Right atrium auricular region (tissue), 2 donors: ENCODE results near the gene RFX1. TPM values are rescaled to one million over a fixed set of nuclear protein-coding genes. Genes with fewer than 3 reads are reported as not detected.

ENCODE experiments used
- DNase-seq: peaks from one replicate; pipeline ENCODE4 v3.0.0-alpha.2; 2019; ENCODE audit warnings: low spot score
- H3K27ac ChIP-seq, 2 donors: fragments of 200-600 bp; sonication (generic); 1 replicate in 1 of 2; 2 replicates in 1 of 2; pipeline ENCODE4 v1.5.1; 2016 to 2019
- H3K27me3 ChIP-seq, 2 donors: fragments of 200-600 bp; sonication (generic); one replicate each; pipeline versions ENCODE4 v1.5.1 to v1.6.0; 2017 to 2019
- H3K36me3 ChIP-seq: fragments of 200-600 bp; sonication (generic); one replicate; pipeline ENCODE4 v1.5.1; 2016
- H3K4me1 ChIP-seq, 2 donors: fragments of 200-600 bp; sonication (generic); one replicate each; pipeline versions ENCODE4 v1.5.1 to v1.6.0; 2017 to 2019
- H3K4me3 ChIP-seq, 2 donors: fragments of 200-600 bp; sonication (generic); 1 replicate in 1 of 2; 2 replicates in 1 of 2; pipeline ENCODE4 v1.5.1; 2017 to 2019; ENCODE audit warnings: mild to moderate bottlenecking in 1 of 2, moderate library complexity in 1 of 2
- H3K9me3 ChIP-seq, 2 donors: fragments of 200-600 bp; sonication (generic); one replicate each; pipeline ENCODE4 v1.5.1; 2019
- total RNA-seq, 2 donors: library from RNA; depleted of rRNA; stranded (reverse); fragments of >200 nt; gene quantifications; one replicate each; pipeline ENCODE4 v1.1.0, GENCODE V29; 2016
- TF ChIP-seq, protein P1 (sequence below), 2 donors: fragments of 200-600 bp; sonication (generic); IDR thresholded peaks; one replicate each; pipeline ENCODE4 v1.5.1; 2019; ENCODE audit warnings: antibody characterized with exemption in 2 of 2

RFX1 gene
- total RNA-seq, 2 donors from 2014 or later: 3.2 to 5.2 TPM

DNA sequence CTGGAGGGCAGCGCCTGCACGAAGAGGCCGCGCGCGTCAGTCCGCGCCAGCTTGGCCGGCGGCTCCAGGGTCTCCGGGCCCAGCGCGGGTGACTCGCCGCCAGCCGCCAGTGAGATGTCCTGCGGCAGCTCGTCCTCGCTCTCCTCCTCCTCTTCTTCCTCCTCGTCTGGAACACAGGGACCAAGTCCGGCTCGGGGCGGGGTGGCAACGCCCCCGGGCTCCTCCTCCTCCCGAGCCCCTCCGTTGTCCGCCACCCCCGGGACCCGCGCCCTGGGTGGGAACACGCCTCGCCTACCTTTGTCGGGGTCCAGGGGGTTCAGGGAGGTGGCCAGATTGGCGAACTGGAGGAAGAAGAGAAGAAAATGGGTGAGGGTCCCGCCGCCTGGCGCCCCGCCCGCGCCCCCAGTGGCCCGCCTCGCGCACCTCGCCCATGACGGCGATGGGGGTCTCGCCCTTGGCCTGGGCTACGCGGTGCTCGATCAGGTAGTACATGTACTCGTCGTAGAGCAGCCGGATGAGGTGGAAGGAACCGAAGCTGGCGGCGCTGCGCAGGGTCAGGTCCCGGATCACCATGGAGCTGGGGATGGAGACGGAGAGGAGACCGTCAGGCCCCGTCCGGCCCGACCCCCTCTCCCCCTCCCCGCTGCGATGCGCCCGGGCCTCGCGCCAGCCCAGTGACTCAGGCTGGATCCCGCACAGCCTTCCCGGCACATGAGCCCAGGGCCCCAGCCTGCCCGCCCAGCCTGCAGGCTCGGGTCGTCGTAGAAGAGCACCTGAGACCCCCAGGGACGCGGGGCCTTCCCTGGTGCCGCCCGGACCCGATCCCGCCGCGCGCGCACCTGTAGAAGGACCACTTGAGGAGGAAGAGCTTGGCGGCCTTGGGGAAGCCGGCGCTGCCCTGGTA, 43.2 kb downstream of the RFX1 start:
- Histone ChIP-seq H3K4me1 (peaks cover 0 to 3% of the 10 kb centered on the region in 2 donors), H3K27me3 (no peaks in the 10 kb centered on the region), H3K27ac (peak overlapping the region in 1 of 2 donors; percentile 16), H3K9me3 (no peaks in the 10 kb centered on the region), H3K4me3 (peak overlapping the region in 1 of 2 donors; percentile 37), H3K36me3 (peaks cover 55% of the 10 kb centered on the region)
- TF ChIP-seq, protein P1, sequence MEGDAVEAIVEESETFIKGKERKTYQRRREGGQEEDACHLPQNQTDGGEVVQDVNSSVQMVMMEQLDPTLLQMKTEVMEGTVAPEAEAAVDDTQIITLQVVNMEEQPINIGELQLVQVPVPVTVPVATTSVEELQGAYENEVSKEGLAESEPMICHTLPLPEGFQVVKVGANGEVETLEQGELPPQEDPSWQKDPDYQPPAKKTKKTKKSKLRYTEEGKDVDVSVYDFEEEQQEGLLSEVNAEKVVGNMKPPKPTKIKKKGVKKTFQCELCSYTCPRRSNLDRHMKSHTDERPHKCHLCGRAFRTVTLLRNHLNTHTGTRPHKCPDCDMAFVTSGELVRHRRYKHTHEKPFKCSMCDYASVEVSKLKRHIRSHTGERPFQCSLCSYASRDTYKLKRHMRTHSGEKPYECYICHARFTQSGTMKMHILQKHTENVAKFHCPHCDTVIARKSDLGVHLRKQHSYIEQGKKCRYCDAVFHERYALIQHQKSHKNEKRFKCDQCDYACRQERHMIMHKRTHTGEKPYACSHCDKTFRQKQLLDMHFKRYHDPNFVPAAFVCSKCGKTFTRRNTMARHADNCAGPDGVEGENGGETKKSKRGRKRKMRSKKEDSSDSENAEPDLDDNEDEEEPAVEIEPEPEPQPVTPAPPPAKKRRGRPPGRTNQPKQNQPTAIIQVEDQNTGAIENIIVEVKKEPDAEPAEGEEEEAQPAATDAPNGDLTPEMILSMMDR (IDR thresholded peaks at IDR 0.05): no peak
- DNase-seq: no peak

DNA sequence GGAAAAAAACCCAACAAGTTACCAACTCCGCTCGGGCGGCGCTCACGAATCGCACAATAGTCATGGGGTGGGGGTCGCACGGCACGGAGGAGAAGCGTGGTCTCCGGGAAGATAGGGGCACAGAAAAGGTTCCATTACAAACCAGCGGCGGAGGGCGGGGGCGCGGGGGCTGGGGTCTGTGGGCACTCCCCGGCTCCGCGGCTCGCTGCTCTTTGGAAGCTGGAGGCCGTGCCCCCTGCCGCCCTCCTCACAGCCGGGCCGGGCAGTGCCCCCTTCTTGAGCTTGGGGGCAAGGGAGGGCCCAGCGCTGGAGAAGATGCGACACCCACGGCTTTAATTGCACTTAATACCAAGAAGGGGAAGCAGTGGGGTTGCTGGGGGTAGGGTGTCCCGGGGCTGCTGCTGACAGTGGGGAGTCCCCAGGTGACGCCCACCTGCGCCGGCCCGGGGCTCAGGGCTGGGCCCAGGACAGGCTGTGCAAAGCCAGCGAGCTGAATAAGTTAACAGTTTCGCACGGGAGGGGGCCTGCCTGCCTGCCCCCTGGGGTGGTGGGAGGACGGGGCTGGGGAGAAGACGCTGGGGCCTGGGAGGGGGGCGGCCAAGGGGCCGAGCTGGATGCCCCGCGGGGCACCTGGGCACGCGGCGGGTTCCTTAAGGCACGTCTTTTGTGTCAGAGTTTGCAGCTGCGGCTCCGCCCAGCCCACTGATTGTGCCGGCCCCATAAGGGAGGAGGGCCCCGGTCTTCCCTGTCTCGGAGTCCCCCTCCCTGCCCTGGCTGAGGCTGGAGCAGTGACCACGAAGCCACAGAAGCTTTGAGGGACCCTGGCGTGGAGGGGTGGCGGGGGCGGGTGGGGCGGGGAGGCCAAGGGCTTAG, 44.1 kb downstream of the RFX1 start:
- Histone ChIP-seq H3K9me3 (no peaks in the 10 kb centered on the region), H3K36me3 (peaks cover 50% of the 10 kb centered on the region), H3K27me3 (no peaks in the 10 kb centered on the region), H3K27ac (no peak overlapping the region), H3K4me3 (peak overlapping the region in 1 of 2 donors; percentile 37), H3K4me1 (peaks cover 0 to 12% of the 10 kb centered on the region in 2 donors)
- TF ChIP-seq, protein P1 (IDR thresholded peaks at IDR 0.05): no peak
- DNase-seq: no peak

DNA sequence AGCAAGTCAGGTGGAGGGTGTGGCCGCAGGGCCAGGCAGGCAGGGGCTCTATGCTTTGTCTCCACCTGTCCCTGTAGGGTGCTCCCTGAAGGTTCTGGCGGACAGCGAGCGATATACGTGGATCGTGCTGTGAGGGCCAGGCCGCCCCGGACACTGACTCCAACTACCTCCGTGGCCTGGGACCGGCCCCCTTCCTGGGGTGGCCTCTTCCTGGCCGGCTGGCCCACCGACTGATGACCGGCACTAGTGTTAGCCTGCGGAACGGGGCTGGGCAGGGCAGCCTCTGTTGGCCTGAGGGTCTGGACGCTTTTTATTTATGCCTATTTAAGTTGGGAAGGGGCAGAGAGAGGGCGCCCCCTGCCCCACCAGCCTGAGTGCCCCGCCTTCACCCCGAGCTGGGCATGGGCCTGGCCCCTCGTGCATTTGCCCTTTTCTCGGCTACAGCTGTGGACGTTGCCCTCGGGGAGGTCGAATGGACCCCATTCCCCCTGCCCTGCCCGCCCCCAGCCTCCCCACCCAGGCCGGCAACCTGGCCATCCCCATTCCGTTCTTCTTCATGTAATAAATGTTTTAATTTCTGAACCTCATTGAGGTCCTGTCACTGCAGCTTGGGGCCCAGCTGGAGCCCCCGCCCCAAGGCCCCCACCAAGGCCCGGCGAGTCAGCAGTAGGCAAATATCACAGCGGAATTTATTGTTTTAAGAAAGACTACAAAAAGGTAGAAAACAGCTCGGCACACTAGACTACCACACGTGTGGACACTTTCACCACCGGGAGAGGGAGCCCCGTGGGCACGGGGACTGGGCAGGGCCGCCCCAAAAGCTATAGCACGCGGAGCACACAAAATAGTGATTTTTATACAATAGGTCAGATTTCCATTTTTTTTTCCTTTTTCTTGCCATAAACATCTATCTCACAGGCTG, 45.0 kb downstream of the RFX1 start:
- TF ChIP-seq, protein P1 (IDR thresholded peaks at IDR 0.05): no peak
- Histone ChIP-seq H3K27me3 (no peaks in the 10 kb centered on the region), H3K36me3 (peaks cover 50% of the 10 kb centered on the region), H3K4me3 (no peak overlapping the region), H3K27ac (no peak overlapping the region), H3K9me3 (no peaks in the 10 kb centered on the region), H3K4me1 (peaks cover 0 to 19% of the 10 kb centered on the region in 2 donors)
- no peak for DNase-seq

DNA sequence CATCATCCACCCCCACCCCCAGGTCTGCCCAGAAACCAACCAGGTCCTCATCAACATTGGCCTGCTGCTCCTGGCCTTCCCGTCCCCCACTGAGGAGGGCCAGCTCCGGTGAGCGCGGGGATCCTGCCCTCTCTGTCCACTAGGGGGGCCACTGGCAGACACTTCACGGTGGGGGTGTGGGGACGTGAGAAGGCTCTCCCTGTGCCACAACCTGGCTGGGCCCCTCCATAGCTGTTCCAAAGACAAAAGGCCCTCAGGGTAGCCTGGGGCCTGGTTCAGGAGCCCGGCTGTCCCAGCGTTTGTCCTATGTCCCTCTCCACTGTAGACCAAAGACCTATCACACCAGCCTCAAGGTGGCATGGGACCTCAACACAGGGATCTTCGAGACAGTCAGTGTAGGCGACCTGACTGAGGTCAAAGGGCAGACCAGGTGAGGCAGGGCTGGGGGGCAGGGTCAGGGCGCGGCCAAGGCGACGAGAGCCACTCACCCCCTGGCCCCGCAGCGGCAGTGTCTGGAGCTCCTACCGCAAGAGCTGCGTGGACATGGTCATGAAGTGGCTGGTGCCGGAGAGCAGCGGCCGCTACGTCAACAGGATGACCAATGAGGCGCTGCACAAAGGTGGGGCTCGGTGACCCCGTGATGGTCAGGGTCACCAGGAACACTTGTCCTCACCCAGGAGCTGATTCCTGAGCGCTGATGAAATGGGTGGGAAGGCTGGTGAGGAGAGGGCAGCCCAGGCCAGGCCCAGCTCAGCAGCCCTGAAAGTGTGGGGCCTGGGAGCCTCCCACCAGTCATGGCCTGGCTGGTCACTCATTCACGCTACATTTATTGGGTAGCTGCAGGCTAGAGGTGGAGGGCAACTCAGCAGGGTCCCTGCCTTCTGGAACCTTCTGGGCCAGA, 45.9 kb downstream of the RFX1 start:
- H3K36me3 ChIP-seq: peaks cover 51% of the 10 kb centered on the region
- TF ChIP-seq, protein P1 (IDR thresholded peaks at IDR 0.05): no peak
- H3K9me3 ChIP-seq: no peaks in the 10 kb centered on the region
- DNase-seq: no peak
- H3K4me3 ChIP-seq: no peak overlapping the region
- peaks cover 0 to 19% of the 10 kb centered on the region in 2 donors for H3K4me1 ChIP-seq
- H3K27ac ChIP-seq: no peak overlapping the region
- H3K27me3 ChIP-seq: no peaks in the 10 kb centered on the region
